Sciatic nerve (tissue), 2 donors: ENCODE results near the gene IL1RAPL2. TPM values are rescaled to one million over a fixed set of nuclear protein-coding genes. Genes with fewer than 3 reads are reported as not detected.
"Not testable (repeated sequence)": the region's sequence is repeated elsewhere in the genome, so short reads cannot be mapped to it uniquely, and the experiment has no call there.

Source experiments
- ATAC-seq: fragments of 200-7000 bp; cut with Tn5 transposase; one replicate; pipeline ENCODE4 v1.9.1; 2020; ENCODE audit warnings: mild to moderate bottlenecking, moderate library complexity
- DNase-seq: peaks from one replicate; pipeline ENCODE4 v3.0.0-alpha.2; 2020; ENCODE audit warnings: low spot score
- intact Hi-C: fragments of 100-400 bp; cut with DNase I; formaldehyde crosslinking; loops from one replicate; pipeline ENCODE4 v1.14.2; 2022
- total RNA-seq: library from RNA; stranded (reverse); fragmentation: NEBNext Ultra II Directional; extraction: Animal tissue kit (Norgen Biotek cat#: 25700); gene quantifications from one replicate; pipeline ENCODE4 v1.2.1, GENCODE V29; 2021
- donor health status: DM: no; HTN: no; CAD: no.
- donor health status: DM: no; HTN: no; CAD: no.

The IL1RAPL2 gene
- total RNA-seq, 1 donor from 2014 or later, result 0.94 TPM

DNA sequence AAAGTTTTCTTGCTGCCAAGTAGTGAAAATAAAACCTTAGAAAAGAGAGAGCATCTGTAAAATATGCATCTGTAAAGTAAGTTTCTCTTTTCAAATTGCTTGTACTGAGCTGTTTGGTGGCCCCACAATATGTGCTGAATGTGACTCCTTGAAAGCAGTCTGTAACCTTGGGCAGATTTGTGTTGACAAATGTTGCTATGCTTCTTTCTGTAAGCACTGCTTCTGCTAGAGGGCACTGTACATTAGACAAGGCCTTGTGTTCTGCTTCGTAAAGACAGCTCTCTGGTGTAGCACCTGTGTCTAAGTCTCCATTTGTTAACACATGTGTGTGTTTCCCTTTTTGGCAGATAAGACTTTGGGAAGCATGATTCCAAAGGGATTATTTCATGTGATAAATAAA is 1199.7 kb downstream of the IL1RAPL2 start:
- ATAC-seq, result no peak
- intact Hi-C loops, result no loop called here
- DNase-seq, result no peak

DNA sequence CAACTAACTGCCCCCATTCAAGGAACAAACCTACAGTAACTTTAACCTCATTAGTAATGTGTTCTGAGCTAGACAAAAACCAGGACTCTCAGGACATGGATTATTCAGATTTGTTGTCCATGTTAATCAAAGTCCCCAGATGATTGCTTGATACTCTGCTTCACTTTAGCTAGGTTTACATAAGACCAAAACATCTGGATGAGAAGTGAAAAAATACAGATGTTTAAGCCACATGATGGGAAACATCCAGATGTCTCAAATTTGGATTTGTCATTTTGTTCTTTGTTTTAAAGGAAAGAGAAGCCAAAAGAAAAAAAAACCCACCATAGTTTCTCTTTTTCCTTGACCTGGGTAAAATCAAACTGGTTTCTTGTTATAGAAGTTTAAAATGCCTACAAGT is 1207.8 kb downstream of the IL1RAPL2 start:
- no peak for DNase-seq
- intact Hi-C loops, result no loop called here
- ATAC-seq, result no peak

DNA sequence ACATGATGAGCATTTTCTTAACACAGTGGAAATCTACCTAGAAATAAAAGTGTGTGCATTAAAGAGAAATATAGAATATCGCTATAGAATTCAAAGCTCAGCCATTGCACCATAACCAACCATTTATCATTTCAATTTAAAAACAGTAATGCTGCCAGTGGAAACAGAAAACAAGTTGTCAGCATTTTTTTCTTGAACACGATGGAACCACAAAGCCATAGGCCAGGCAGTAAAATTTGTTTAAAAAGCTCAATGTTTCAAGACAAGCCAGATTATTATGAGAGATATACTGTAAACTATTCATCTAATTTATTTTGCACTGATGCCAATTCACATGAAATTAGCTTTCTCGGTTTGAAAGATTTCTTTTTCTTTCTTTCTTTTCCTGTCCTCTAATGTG is 1209.7 kb downstream of the IL1RAPL2 start:
- ATAC-seq (no peak), DNase-seq (no peak)
- intact Hi-C loops, result no loop called here

DNA sequence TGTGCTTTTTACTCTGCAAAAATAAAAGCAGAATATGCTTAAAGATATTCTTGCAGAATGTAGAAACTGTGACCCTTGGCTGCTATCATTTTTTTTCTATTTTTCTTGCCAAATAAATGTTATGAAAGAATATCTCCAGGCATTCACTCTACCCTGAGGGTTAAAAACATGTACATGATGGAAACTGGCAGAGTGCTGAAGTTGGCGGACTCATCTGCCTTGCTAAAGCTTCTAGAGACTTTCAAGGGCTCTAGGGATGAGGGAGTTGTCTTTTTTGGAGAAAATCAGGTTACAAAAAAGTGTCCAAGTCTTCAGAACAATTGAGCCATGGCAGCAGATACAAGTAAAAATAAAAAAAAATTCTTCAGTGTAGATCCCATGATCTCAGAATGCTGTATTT is 1215.8 kb downstream of the IL1RAPL2 start:
- intact Hi-C loops, result no loop called here
- DNase-seq (no peak), ATAC-seq (no peak)

DNA sequence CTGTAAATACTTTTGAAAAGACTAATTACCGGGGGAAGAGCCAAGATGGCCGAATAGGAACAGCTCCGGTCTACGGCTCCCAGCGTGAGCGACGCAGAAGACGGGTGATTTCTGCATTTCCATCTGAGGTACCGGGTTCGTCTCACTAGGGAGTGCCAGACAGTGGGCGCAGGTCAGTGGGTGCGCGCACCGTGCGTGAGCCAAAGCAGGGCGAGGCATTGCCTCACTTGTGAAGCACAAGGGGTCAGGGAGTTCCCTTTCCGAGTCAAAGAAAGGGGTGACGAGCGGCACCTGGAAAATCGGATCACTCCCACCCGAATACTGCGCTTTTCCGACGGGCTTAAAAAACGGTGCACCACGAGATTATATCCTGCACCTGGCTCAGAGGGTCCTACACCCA is 1230.9 kb downstream of the IL1RAPL2 start:
- intact Hi-C loops, DNase-seq, ATAC-seq: not testable (repeated sequence)

DNA sequence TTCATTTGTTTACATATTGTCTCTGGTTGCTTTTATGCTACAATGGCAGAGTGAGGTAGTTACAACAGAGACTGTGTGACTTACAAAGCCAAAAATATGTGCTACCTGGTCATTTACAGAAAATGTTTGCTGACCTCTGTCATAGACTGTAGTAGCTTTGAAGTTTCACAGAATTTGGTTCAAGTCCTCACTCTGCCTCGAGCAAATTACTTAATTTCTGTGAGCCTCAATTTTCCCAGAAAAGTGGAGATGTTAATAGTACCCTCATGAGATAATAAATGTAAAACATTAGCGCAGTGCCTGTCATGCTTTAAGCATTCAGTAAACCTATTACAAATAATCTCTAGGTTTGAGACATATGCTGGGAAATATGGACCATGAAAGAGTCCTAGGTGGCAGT is 1237.9 kb downstream of the IL1RAPL2 start:
- intact Hi-C loops, result no loop called here
- ATAC-seq (no peak), DNase-seq (no peak)

DNA sequence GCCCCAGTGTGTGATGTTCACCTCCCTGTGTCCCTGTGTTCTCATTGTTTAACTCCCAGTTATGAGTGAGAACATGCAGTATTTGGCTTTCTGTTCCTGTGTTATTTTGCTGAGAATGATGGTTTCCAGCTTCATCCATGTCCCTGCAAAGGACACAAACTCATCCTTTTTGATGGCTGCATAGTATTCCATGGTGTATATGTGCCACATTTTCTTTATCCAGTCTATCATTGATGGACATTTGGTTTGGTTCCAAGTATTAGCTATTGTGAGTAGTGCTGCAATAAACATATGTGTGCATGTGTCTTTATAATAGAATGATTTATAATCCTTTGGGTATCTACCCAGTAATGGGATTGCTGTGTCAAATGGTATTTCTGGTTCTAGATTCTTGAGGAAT is 1239.7 kb downstream of the IL1RAPL2 start:
- intact Hi-C loops, ATAC-seq, DNase-seq: not testable (repeated sequence)

DNA sequence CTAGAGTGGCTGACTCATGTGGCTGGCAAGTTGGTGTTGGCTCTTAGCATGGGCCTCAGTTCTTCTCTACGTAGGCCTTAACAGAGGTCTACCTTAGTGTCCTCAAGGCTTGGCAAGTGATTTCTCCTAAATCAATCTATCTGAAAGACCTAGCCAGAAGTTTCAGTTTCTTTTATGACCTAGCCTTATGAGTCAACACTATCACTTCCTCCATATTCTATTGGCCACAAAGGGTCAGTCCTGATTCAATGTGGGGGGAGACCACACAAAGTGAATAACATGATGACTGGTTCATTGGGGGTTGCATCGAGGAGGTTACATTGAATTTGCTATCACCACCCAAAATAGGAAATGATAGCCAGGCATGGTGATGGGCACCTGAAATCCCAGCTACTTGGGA is 1250.5 kb downstream of the IL1RAPL2 start:
- intact Hi-C loops, result no loop called here
- DNase-seq (no peak), ATAC-seq (no peak)
